Measurements from ENCODE around the gene OXER1.

The OXER1 gene

GRCh38 chr2:42770288-42771131 lies 6.6 kb upstream of the OXER1 start:
- no peak for DNase-seq (ENCODE audit: extremely low read depth in 1 of 2, low read depth in 1 of 2)

- no peak for DNase-seq (ENCODE audit: extremely low read depth in 1 of 2, low read depth in 1 of 2)
Observed at GRCh38 chr2:42769583-42770287, 5.8 kb upstream of the OXER1 start.

- DNase-seq (ENCODE audit: extremely low read depth in 1 of 2, low read depth in 1 of 2) = no peak
Observed at GRCh38 chr2:42768706-42769256, 4.8 kb upstream of the OXER1 start.

GRCh38 chr2:42767899-42768705 lies 4.2 kb upstream of the OXER1 start:
- no peak for DNase-seq (ENCODE audit: extremely low read depth in 1 of 2, low read depth in 1 of 2)

GRCh38 chr2:42767080-42767898 lies 3.4 kb upstream of the OXER1 start:
- no peak for DNase-seq (ENCODE audit: extremely low read depth in 1 of 2, low read depth in 1 of 2)

- no peak for DNase-seq (ENCODE audit: extremely low read depth in 1 of 2, low read depth in 1 of 2)
Observed at GRCh38 chr2:42765686-42766085, 1.8 kb upstream of the OXER1 start.

GRCh38 chr2:42764901-42765300 lies 966 bp upstream of the OXER1 start:
- no peak for DNase-seq (ENCODE audit: extremely low read depth in 1 of 2, low read depth in 1 of 2)

GRCh38 chr2:42762823-42763804 lies 821 bp downstream of the OXER1 start:
- no peak for DNase-seq (ENCODE audit: extremely low read depth in 1 of 2, low read depth in 1 of 2)

GRCh38 chr2:42762155-42762554 lies 1.8 kb downstream of the OXER1 start:
- DNase-seq (ENCODE audit: extremely low read depth in 1 of 2, low read depth in 1 of 2) = no peak

GRCh38 chr2:42761554-42761953 lies 2.4 kb downstream of the OXER1 start:
- DNase-seq (ENCODE audit: extremely low read depth in 1 of 2, low read depth in 1 of 2) = no peak

GRCh38 chr2:42758751-42759150 lies 5.2 kb downstream of the OXER1 start:
- DNase-seq (ENCODE audit: extremely low read depth in 1 of 2, low read depth in 1 of 2) = no peak

GRCh38 chr2:42757981-42758740 lies 5.8 kb downstream of the OXER1 start:
- DNase-seq (ENCODE audit: extremely low read depth in 1 of 2, low read depth in 1 of 2) = no peak

- no peak for DNase-seq (ENCODE audit: extremely low read depth in 1 of 2, low read depth in 1 of 2)
Observed at GRCh38 chr2:42756966-42757513, 6.9 kb downstream of the OXER1 start.

- no peak for DNase-seq (ENCODE audit: extremely low read depth in 1 of 2, low read depth in 1 of 2)
Observed at GRCh38 chr2:42756150-42756775, 7.7 kb downstream of the OXER1 start.

GRCh38 chr2:42755191-42755880 lies 8.6 kb downstream of the OXER1 start:
- no peak for DNase-seq (ENCODE audit: extremely low read depth in 1 of 2, low read depth in 1 of 2)

- DNase-seq (ENCODE audit: extremely low read depth in 1 of 2, low read depth in 1 of 2) = no peak
Observed at GRCh38 chr2:42754776-42755140, 9.2 kb downstream of the OXER1 start.

Measured in stimulated activated CD8-positive, alpha-beta memory T cell treated with anti-CD3 and anti-CD28 coated beads, Interleukin-7, amount 100 ng/mL, for 48 hours (primary cell).